Purkinje cell (primary cell): ENCODE data around the gene ORAI1. TPM values are rescaled to one million over a fixed set of nuclear protein-coding genes. Genes with fewer than 3 reads are reported as not detected.

Experiments used
- polyA plus RNA-seq: library from polyadenylated mRNA; unstranded; fragments of >200 nt; fragmentation: Nextera tagmentation; gene quantifications from 2 replicates; pipeline ENCODE4 v1.2.1, GENCODE V29; 2014

The ORAI1 gene
- 0.95 TPM in 1 of 2 replicates, not detected in the other for polyA plus RNA-seq

DNA sequence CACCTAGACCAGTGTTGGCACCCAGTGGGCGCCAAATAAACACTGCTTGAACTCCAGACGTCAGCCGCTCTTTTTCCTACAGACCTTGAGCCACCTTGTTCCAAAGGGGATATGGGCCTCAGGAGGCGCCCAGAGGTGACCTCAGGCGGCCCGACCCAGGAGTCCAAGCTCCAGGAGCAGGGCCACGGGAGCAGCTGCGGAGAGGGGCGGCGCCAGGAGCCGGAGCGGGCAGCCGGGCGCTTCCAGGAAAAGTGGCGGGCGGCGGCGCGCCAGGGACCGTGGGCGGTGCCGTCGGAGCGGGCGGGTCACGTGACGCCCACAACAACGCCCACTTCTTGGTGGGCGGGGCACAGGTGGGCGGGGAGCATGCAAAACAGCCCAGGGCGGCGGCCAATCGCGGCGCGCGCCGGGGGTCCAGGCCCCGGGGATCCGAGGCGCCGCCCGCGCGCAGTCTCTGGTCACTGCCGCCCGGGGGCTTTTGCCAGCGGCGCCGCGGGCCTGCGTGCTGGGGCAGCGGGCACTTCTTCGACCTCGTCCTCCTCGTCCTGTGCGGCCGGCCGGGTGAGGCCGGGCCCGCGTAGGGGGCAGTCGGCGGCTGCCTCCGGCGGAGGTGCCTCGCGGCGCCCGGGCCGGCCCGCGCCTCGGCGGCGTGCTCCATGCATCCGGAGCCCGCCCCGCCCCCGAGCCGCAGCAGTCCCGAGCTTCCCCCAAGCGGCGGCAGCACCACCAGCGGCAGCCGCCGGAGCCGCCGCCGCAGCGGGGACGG lies at the start of gene ORAI1:
TSS of gene ORAI1 (plus strand) at position 444 of the 766 bp plus-strand sequence.

DNA sequence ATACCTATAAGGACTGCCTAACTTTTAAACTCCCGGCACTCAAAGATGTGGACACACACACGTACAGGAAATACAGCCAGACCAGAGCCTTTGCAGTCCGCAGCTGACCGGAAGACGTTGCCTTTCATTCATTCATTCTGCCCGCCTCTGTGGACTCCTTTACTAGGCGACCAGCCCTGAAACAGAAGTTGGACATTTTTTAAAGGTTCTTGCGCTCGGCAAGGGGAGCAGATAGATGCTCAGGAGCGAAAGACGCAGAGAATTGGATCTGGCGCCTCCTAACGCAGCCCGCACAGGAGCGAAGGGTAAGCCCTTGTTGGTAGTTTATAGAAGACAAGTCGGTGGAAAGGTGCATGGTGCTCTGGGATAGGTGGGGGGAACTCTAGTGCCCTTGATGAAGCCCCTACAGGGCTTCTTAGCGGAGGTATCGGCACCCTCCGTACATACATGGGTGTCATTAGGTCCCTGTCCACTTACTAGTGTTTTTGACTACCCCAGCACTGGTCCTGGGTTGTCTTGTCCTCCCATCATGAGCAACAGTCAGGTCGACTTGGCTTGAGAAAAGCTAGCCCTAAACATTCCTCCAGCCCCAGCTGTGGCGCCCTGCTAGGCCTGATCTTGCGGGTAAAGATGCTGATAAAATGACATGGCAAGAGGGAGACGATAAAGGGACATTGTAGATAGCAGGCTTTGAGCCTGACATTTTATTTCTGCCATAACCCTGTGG lies 45.2 kb upstream of the ORAI1 start, which contains the start of gene KDM2B:
TSS of gene KDM2B (minus strand) at position 65 of the 727 bp plus-strand sequence. CDS start 112 bp downstream, outside the sequence.

DNA sequence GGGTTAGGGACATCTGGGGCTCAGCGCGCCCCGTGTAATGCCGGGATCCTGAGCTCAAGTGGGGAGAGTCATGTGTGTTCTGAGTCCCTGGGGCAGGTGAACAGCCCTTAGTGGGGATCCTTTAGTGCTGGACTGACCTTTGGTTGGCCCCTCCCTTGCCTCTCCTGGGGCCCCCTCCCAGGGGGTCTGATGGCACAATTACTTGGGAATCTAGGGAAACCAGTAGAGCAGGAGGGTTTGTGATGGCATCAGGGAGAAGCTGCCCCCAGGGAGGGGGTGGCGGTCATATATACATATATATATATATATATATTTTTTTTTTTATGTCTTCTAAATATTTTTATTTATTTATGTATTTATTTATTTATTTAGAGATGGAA lies 43.2 kb downstream of the ORAI1 start, which contains the start of gene MORN3:
TSS of gene MORN3 (minus strand) at position 134 of the 380 bp plus-strand sequence. CDS start 171 bp downstream, outside the sequence.

Other genes with a start within 250 kb of the ORAI1 start
- 57.2 and 57.3 TPM in 2 replicates for gene RNF34, start 226.4 kb upstream of the ORAI1 start, polyA plus RNA-seq
- gene KDM2B, start 45.5 kb upstream of the ORAI1 start, polyA plus RNA-seq = 3.7 and 6.0 TPM in 2 replicates
- gene MORN3, start 43.1 kb downstream of the ORAI1 start, polyA plus RNA-seq = 0.27 and 1.4 TPM in 2 replicates
- gene TMEM120B, start 86.2 kb downstream of the ORAI1 start, polyA plus RNA-seq = 8.1 and 8.3 TPM in 2 replicates
- 1.5 and 3.1 TPM in 2 replicates for gene RHOF, start 167.2 kb downstream of the ORAI1 start, polyA plus RNA-seq
- 1.1 and 1.2 TPM in 2 replicates for gene SETD1B, start 177.5 kb downstream of the ORAI1 start, polyA plus RNA-seq
- gene HPD, start 232.3 kb downstream of the ORAI1 start, polyA plus RNA-seq = not detected in 2 replicates